Uterus (tissue), 4 donors: ENCODE results near the gene PRKAG2. TPM values are rescaled to one million over a fixed set of nuclear protein-coding genes. Genes with fewer than 3 reads are reported as not detected.

Source experiments
- DNase-seq, 2 donors: peaks; one replicate each; pipeline ENCODE4 v3.0.0-alpha.2; 2019 to 2020
- H3K27ac ChIP-seq, 2 donors: fragments of 200-600 bp; sonication (generic); 1 replicate in 1 of 2; 2 replicates in 1 of 2; pipeline ENCODE4 v1.5.1; 2016 to 2018
- H3K27me3 ChIP-seq, 2 donors: fragments of 200-600 bp; sonication (generic); one replicate each; pipeline ENCODE4 v1.5.1; 2018 to 2019; ENCODE audit warnings: control low read depth in 1 of 2
- H3K36me3 ChIP-seq, 2 donors: fragments of 200-600 bp; sonication (generic); one replicate each; pipeline ENCODE4 v1.5.1; 2019; ENCODE audit warnings: control low read depth in 1 of 2
- H3K4me1 ChIP-seq, 2 donors: fragments of 200-600 bp; sonication (generic); one replicate each; pipeline ENCODE4 v1.5.1; 2018 to 2019; ENCODE audit warnings: control low read depth in 1 of 2
- H3K4me3 ChIP-seq, 2 donors: fragments of 200-600 bp; sonication (generic); 1 replicate in 1 of 2; 2 replicates in 1 of 2; pipeline ENCODE4 v1.5.1; 2018 to 2019; ENCODE audit warnings: mild to moderate bottlenecking in 1 of 2
- H3K9me3 ChIP-seq, 2 donors: fragments of 200-600 bp; sonication (generic); one replicate each; pipeline ENCODE4 v1.5.1; 2019; ENCODE audit warnings: control low read depth in 1 of 2
- POLR2A ChIP-seq, 2 donors: fragments of 450-650 bp; IDR thresholded peaks; one replicate each; pipeline ENCODE4 v1.6.1; 2016; ENCODE audit warnings: antibody characterized with exemption in 2 of 2, mild to moderate bottlenecking in 1 of 2, moderate library complexity in 1 of 2
- intact Hi-C: fragments of 100-400 bp; cut with DNase I; formaldehyde crosslinking; loops from one replicate; pipeline ENCODE4 v1.15.1; 2023; ENCODE audit warnings: low total_unique reads
- total RNA-seq, 4 donors: library from RNA; depleted of rRNA in 3 of 4; stranded (reverse); fragments of >200 nt in 3 of 4; gene quantifications; one replicate each; pipeline versions ENCODE4 v1.1.0 to v1.2.4, GENCODE V29; 2014 to 2023
- TF ChIP-seq, protein P1 (sequence below), 4 experiments: fragments of 200-600 bp in 2 of 4; fragments of 450-650 bp in 2 of 4; sonication (generic) in 2 of 4; IDR thresholded peaks; one replicate each; pipeline ENCODE4 v1.5.1; 2016 to 2019; ENCODE audit warnings: antibody characterized with exemption in 4 of 4, mild to moderate bottlenecking in 2 of 4, moderate library complexity in 1 of 4
- donor health status: DM: yes; HTN: yes; CAD: no.

PRKAG2 gene
- total RNA-seq, 4 donors from 2014 or later, result 15.1 to 66.2 (median 33.6) TPM

DNA sequence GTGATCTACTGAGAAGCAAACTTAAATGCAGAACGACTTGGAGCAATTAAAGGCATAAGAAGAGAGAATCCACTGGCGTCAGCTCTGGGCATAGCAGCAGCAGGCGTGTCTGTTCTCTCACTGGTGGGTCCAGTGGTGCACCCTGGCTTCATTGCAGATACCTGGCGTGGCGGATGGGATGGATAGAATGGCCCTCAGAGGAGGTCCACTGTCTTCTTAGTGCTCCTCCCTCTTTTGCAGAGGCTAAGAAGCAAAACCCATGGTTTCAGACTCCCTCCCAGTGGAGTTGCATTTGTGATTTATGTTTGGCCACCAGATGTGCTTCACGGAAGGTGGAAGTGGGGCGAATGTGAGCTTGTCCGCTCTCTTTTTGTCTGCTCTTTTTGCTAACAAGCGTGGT is 28.4 kb upstream of the PRKAG2 start:
- Histone ChIP-seq H3K9me3 (no peaks in the 10 kb centered on the region), H3K4me1 (no peaks in the 10 kb centered on the region), H3K36me3 (no peaks in the 10 kb centered on the region), H3K27me3 (no peaks in the 10 kb centered on the region), H3K4me3 (no peak overlapping the region), H3K27ac (no peak overlapping the region)
- DNase-seq, result no peak
- intact Hi-C loops, result no loop called here
- TF ChIP-seq POLR2A (IDR thresholded peaks at IDR 0.05), result no peak

DNA sequence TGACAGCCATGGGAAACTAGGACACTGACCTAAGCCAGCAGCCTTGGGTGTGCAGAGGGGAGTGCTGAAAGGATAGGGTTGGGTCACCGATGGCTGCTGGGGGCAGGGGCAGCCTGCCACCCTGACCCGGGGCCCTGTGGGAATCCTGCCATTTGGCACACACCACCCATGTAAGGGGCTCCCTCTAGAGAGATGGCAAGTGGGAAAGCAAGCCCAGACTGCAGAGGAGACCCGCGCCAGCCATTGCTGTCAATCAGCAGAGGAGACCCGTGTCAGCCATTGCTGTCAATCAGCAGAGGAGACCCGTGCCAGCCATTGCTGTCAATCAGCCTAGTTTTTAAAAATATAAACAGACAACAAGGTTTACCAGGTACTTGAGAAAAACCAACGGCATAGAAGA is 27.4 kb upstream of the PRKAG2 start:
- H3K27me3 ChIP-seq, result no peaks in the 10 kb centered on the region
- TF ChIP-seq POLR2A (IDR thresholded peaks at IDR 0.05), result no peak
- TF ChIP-seq, protein P1, sequence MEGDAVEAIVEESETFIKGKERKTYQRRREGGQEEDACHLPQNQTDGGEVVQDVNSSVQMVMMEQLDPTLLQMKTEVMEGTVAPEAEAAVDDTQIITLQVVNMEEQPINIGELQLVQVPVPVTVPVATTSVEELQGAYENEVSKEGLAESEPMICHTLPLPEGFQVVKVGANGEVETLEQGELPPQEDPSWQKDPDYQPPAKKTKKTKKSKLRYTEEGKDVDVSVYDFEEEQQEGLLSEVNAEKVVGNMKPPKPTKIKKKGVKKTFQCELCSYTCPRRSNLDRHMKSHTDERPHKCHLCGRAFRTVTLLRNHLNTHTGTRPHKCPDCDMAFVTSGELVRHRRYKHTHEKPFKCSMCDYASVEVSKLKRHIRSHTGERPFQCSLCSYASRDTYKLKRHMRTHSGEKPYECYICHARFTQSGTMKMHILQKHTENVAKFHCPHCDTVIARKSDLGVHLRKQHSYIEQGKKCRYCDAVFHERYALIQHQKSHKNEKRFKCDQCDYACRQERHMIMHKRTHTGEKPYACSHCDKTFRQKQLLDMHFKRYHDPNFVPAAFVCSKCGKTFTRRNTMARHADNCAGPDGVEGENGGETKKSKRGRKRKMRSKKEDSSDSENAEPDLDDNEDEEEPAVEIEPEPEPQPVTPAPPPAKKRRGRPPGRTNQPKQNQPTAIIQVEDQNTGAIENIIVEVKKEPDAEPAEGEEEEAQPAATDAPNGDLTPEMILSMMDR (IDR thresholded peaks at IDR 0.05), result no peak
- no peak overlapping the region for H3K27ac ChIP-seq
- no peak overlapping the region for H3K4me3 ChIP-seq
- no peaks in the 10 kb centered on the region for H3K36me3 ChIP-seq
- H3K4me1 ChIP-seq, result no peaks in the 10 kb centered on the region
- intact Hi-C loops, result no loop called here
- no peak for DNase-seq
- no peaks in the 10 kb centered on the region for H3K9me3 ChIP-seq

DNA sequence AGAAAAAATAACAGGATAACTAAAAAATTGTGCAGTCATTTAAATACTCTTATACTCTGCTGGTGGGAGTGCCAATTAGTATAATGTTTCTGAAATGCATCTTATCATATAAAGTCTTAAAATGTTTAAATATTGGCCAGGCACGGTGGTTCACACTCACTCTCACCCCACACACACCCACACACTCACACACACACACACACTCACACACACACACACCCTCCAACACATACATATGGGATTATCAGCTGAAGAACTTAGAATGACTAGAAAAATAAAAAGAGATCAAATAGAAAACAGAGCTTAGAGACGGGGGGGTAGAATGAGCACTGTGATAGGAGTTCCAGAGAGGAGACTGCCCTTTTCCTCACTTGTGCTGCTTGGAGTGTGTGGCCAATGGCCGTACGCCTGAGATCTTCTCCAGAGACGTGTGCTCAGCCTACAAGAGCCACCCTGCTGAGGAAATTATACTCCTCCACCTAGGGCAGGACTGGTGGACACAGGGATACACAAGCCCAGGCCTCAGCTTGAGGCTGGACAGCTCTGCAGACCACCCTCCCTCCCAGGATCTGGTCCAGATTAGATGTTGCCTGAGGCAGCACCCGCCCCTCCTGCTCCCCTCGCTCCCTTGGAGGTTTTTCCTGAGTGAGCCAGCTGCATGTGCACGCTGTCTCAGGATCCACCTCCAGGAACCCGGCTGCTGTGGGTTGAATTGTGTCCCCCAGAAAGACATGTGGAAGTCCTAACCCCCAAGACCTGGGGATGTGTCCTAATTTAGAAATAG is 26.5 kb upstream of the PRKAG2 start:
- no peaks in the 10 kb centered on the region for H3K27me3 ChIP-seq
- H3K27ac ChIP-seq, result no peak overlapping the region
- DNase-seq, result no peak
- H3K36me3 ChIP-seq, result no peaks in the 10 kb centered on the region
- no peak overlapping the region for H3K4me3 ChIP-seq
- TF ChIP-seq POLR2A (IDR thresholded peaks at IDR 0.05), result no peak
- TF ChIP-seq, protein P1 (IDR thresholded peaks at IDR 0.05), result no peak
- no peaks in the 10 kb centered on the region for H3K4me1 ChIP-seq
- H3K9me3 ChIP-seq, result no peaks in the 10 kb centered on the region
- intact Hi-C loops, result no loop called here

DNA sequence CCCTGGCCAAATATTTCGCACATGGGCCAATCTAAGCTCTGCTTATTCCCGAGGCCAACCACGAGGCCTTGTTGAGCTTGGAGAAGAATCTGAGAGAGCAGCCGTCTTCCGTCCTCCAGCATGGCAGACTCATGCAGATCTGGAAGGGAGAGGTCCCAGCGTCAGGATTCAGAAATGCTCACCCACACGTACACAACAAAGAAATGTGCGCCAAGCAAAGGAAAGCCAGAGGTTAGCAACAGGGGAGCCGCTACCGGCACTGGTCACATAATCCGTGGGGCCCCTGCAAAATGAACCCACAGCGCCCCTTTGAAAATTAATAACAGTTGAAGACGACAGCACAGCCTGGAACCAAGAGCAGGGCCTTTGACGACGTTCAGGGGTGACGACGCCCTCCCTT is 25.4 kb upstream of the PRKAG2 start:
- intact Hi-C loops, result no loop called here
- no peak overlapping the region for H3K27ac ChIP-seq
- H3K27me3 ChIP-seq, result no peaks in the 10 kb centered on the region

DNA sequence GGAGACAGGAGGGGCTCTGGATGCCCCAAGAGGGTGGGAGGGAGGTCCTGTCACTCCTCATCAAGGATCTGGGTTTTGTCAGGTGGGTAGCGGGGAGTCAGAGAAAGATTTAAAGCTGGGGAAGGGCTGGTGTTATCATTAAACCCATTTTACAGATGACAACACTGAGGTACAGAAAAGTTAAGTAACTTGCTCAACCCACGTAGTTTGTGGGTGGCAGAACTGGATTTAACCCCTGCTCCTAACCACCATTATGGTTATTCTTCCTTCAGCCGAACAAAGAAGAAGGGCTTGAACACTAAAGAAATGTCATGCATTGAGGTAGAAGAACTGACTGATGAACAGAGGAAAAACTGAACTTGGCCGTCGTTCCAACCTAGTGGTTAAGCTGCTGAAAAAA is 24.9 kb upstream of the PRKAG2 start:
- Histone ChIP-seq H3K27ac (no peak overlapping the region), H3K27me3 (no peaks in the 10 kb centered on the region), H3K4me3 (no peak overlapping the region), H3K36me3 (no peaks in the 10 kb centered on the region), H3K9me3 (no peaks in the 10 kb centered on the region), H3K4me1 (no peaks in the 10 kb centered on the region)
- intact Hi-C loops, result no loop called here
- no peak for DNase-seq
- no peak for TF ChIP-seq POLR2A (IDR thresholded peaks at IDR 0.05)
- TF ChIP-seq, protein P1 (IDR thresholded peaks at IDR 0.05), result no peak

More for the DNA sequence above, 25.4 kb upstream of the PRKAG2 start:
- no peak for DNase-seq
- Histone ChIP-seq H3K4me3 (no peak overlapping the region), H3K36me3 (no peaks in the 10 kb centered on the region), H3K9me3 (no peaks in the 10 kb centered on the region), H3K4me1 (no peaks in the 10 kb centered on the region)
- no peak for TF ChIP-seq POLR2A (IDR thresholded peaks at IDR 0.05)
- TF ChIP-seq, protein P1 (IDR thresholded peaks at IDR 0.05), result no peak
